Endothelial cell (in vitro differentiated cells): ENCODE data around the gene ALK. TPM values are rescaled to one million over a fixed set of nuclear protein-coding genes. Genes with fewer than 3 reads are reported as not detected.

Experiments used
- DNase-seq: peaks from one replicate; pipeline ENCODE4 v3.0.0; 2021; ENCODE audit warnings: low spot score
- H3K27ac Mint-ChIP-seq: one replicate; pipeline ENCODE4 v1.8.0; 2021; ENCODE audit warnings: mixed read lengths, inconsistent platforms; ENCODE audit not compliant: unreplicated experiment
- H3K27me3 Mint-ChIP-seq: one replicate; pipeline ENCODE4 v1.8.0; 2021; ENCODE audit warnings: mild to moderate bottlenecking, moderate library complexity, mixed read lengths, inconsistent platforms; ENCODE audit not compliant: unreplicated experiment
- H3K36me3 Mint-ChIP-seq: one replicate; pipeline ENCODE4 v1.8.0; 2021; ENCODE audit warnings: mild to moderate bottlenecking, low read depth, mixed read lengths, inconsistent platforms; ENCODE audit not compliant: unreplicated experiment
- H3K4me1 Mint-ChIP-seq: one replicate; pipeline ENCODE4 v1.8.0; 2021; ENCODE audit warnings: mild to moderate bottlenecking, mixed read lengths, inconsistent platforms; ENCODE audit not compliant: unreplicated experiment
- H3K4me3 Mint-ChIP-seq: one replicate; pipeline ENCODE4 v1.8.0; 2021; ENCODE audit warnings: mild to moderate bottlenecking, mixed read lengths, inconsistent platforms; ENCODE audit not compliant: unreplicated experiment
- H3K9me3 Mint-ChIP-seq: one replicate; pipeline ENCODE4 v1.8.0; 2021; ENCODE audit warnings: mixed read lengths, inconsistent platforms; ENCODE audit not compliant: unreplicated experiment
- CTCF ChIP-seq: fragments of 200-600 bp; sonication (generic); IDR thresholded peaks from one replicate; pipeline ENCODE4 v1.5.0; 2021; ENCODE audit warnings: antibody characterized with exemption; ENCODE audit not compliant: unreplicated experiment
- total RNA-seq: library from RNA; stranded (reverse); fragmentation: NEBNext Ultra II Directional; extraction: Animal tissue kit (Norgen Biotek cat#: 25700); gene quantifications from one replicate; pipeline ENCODE4 v1.2.1, GENCODE V29; 2021; ENCODE audit not compliant: unreplicated experiment

The ALK gene
- total RNA-seq, 1 donor from 2014 or later = 0.05 TPM

DNA sequence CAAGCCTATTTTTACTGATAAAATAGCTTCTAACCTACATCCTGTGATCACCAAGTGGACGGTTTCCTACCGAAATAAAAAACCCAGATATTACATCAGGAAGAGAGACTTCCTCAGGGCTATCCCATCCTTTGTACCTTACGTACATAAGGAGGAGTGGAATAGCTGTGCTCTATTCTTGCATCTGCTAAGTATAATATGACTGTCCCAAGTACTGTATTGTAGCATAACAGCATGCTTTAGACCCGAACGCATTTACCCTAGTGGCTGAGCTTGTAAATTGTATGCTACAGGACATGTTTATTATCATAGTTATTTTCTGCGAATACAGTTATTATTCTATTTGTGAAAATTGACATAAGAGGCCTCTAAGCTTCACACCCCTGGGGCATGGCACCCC is 503.8 kb downstream of the ALK start:
- no peaks in the 10 kb centered on the region for H3K4me1 Mint-ChIP-seq
- TF ChIP-seq CTCF = no peak
- no peak overlapping the region for H3K27ac Mint-ChIP-seq
- H3K9me3 Mint-ChIP-seq = no peaks in the 10 kb centered on the region
- DNase-seq = no peak
- no peaks in the 10 kb centered on the region for H3K36me3 Mint-ChIP-seq
- H3K27me3 Mint-ChIP-seq = no peaks in the 10 kb centered on the region
- no peak overlapping the region for H3K4me3 Mint-ChIP-seq

DNA sequence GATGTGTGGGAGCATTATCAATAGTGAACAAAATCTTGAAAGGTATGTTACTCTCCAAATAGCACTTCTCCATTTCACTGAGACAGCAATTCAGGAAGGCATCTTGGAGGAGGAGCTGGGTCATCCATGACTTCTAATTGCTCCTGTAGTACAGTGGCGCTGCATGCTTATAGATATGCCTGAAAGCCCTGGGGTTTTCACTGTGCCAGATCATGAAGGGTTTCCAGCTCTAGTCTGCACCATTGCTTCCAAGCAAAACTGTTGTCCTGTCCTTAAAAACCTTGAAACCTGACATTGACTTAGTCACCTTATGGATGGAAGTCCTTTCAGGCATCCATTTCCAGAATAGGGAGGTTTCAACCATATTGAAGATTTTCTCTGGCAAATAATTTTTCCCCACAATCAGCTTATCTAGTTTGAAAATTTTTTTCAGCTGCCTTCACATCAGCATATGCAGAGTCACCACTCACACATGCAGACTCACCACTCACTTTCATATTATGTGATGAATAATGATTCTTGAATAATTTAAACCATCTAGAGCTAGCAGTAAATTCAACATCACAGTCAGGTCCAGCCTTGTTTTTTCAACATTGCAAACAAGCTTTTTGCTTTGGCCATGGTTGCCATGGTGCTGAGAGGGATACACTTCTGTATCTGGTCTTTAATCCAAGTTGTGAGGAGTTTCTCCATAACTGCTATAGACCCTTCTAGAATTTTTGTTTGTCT is 509.0 kb downstream of the ALK start:
- no peak for DNase-seq
- H3K27me3 Mint-ChIP-seq = no peaks in the 10 kb centered on the region
- H3K4me1 Mint-ChIP-seq = no peaks in the 10 kb centered on the region
- H3K4me3 Mint-ChIP-seq = no peak overlapping the region
- no peaks in the 10 kb centered on the region for H3K36me3 Mint-ChIP-seq
- H3K9me3 Mint-ChIP-seq = no peaks in the 10 kb centered on the region
- no peak overlapping the region for H3K27ac Mint-ChIP-seq
- TF ChIP-seq CTCF = no peak

- DNase-seq = no peak
- Mint-ChIP-seq H3K4me3 (no peak overlapping the region), H3K27me3 (no peaks in the 10 kb centered on the region), H3K9me3 (no peaks in the 10 kb centered on the region), H3K4me1 (no peaks in the 10 kb centered on the region), H3K27ac (no peak overlapping the region), H3K36me3 (no peaks in the 10 kb centered on the region)
- TF ChIP-seq CTCF = no peak
Observed at GRCh38 chr2:29405707-29406106, 515.7 kb downstream of the ALK start.

- Mint-ChIP-seq H3K27me3 (no peaks in the 10 kb centered on the region), H3K9me3 (no peaks in the 10 kb centered on the region), H3K4me1 (no peaks in the 10 kb centered on the region), H3K4me3 (no peak overlapping the region), H3K27ac (no peak overlapping the region), H3K36me3 (no peaks in the 10 kb centered on the region)
- no peak for DNase-seq
- TF ChIP-seq CTCF = no peak
Observed at GRCh38 chr2:29405266-29405665, 516.1 kb downstream of the ALK start.

DNA sequence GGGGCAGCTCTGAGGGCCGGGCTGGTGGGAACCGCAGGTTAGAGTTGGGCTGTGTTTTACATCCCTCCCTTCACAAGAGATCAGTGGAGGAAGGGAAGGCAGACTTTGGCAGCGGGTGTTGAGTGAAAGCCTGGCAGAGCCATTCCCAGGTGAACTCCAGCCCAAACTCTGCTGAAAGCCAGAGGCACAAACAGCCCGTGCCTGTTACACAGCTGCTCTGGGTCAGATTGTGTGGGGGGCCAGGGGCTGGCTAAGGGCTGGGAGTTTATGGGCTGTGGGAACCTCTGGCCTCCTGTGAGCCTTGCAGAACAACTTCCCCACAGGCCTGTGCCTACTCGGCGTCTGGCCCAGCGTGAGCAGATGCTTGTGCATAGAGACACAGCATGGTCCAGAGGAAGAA is 519.4 kb downstream of the ALK start:
- no peaks in the 10 kb centered on the region for H3K36me3 Mint-ChIP-seq
- DNase-seq = no peak
- no peaks in the 10 kb centered on the region for H3K27me3 Mint-ChIP-seq
- H3K4me1 Mint-ChIP-seq = no peaks in the 10 kb centered on the region
- no peak overlapping the region for H3K27ac Mint-ChIP-seq
- no peaks in the 10 kb centered on the region for H3K9me3 Mint-ChIP-seq
- TF ChIP-seq CTCF = no peak
- no peak overlapping the region for H3K4me3 Mint-ChIP-seq
